ENCODE data around the gene SDR42E1.

GRCh38 chr16:81997738-81998137 is 13.5 kb downstream of the SDR42E1 start:
- no peak for TF ChIP-seq CTCF (IDR thresholded peaks at IDR 0.05)
- TF ChIP-seq POLR2AphosphoS5 (IDR thresholded peaks at IDR 0.05; ENCODE audit: insufficient read depth in 1 of 2, low read depth in 1 of 2) = no peak
